ENCODE measurements around the gene ITGAV.

Gene ITGAV

DNA sequence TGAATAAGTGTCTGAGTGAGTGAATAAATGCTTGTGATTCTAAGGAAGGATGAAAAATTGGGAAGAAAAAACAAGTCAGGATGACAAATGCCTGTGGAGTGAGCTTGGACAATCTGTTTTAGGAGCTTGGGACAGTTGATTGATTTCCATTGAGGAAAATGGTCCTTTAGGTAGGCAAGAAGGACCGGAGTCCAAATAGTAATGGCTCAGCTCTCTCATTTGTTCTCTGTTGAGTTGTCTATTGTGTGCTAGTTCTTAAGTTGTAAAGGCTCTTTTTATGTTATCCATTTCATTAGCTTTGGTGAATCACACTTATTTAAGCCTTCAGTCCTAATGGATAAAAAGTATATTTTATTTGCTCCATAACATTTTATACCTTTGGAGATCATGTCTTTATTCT, 135.9 kb downstream of the ITGAV start:
- DNase-seq: no peak

DNA sequence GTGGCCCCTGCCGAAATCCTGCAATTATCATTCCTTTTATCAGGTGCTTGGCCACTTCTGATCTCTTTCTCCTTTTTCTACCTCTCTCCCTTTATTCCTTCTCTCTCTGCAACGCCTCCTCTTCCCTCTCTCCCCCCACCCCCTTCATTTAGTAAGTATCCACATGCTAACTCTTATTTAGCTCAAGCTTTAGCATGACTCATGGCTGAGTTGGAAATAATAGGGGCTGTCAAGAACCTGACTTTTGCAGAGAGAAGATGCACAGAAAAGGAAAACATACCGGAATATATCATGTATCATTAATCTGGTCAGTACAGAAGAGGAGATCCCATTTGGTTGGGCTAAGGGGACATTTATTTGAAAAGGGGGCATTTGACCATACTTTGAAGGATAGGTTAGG, 137.1 kb downstream of the ITGAV start:
- no peak for DNase-seq

DNA sequence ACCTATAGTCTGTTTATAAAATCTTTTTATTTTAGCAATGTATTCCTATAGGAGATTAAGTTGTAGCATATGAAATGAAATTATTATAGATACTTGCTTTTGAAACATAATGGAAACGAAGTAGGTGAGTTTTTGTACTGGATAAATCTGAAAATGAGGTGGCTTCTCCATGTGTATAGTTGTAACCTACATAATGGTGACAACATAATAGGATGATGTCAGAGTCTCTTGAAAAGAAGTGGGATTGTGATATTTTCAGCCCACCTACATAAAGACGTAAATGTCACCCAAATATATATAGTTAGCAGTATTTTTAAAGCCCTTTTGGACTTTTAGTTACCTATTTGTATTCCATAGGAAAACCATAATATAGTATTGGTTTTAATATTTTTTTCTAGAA, 138.8 kb downstream of the ITGAV start:
- DNase-seq: no peak

All from COR-L47 (cell line).